C1 segment of cervical spinal cord (tissue), 14 donors: Measurements from ENCODE around the gene CXCL12.

Experiments
- DNase-seq, 14 donors: peaks; one replicate each; lab custom pipeline; 2025; lab: John Stamatoyannopoulos, UW

CXCL12 gene

DNA sequence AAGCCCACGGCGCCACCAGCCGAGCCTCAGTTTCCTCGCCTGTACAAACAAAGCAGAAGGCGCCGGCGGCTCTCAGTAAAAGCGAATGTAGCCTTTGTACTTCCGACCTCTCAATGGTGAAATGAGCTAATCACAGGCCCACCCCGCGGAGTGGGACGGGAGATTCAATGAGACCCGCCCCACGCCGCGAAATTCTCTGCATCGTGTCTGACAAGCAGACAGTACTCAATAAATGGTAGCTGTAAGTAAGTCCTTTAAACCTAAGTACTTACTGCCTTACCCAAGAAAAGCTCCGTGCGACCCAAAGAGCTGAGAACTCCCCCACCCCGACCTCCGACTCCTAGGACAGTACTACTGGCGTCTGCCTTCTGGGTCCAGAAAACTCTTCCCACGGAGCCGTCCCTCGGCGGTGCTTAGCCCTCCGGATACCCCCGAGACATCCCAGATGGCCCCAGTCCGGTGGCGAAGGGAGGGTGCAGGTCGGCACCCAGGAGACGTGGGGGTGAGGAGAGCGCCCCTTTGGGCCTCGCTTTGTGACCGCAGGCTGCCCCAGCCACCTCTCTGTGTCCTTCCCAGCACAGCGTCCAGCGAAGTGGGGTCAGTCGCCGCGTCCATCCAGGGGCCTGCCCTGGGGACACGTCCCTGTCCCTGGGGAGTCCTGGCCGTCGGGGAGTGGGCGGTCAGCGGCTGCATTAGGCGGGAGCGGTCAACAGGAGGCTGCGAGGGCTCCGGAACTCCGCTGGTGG lies 972 bp upstream of the CXCL12 start:
- DNase-seq: no peak

DNA sequence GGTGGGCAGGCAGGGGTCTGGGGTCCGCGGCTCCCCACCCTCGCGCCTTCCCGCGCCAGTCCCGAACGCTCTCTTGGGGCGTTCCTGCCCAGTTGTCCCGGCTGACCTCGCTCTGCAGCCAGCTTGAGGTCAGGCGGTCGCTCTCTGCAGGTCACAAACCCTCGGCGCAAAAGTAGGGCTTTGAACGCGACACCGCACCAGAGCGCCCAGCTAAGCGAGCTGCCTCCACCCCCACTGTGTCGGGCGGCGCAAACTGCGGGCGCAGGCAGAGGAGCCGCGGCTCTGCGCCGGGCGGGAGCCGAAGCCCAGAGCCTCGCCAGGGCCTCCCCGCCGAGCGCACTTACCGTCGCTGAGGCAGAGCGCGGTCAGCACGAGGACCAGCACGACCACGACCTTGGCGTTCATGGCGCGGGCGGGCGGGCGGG lies 284 bp downstream of the CXCL12 start:
- DNase-seq: no peak

DNA sequence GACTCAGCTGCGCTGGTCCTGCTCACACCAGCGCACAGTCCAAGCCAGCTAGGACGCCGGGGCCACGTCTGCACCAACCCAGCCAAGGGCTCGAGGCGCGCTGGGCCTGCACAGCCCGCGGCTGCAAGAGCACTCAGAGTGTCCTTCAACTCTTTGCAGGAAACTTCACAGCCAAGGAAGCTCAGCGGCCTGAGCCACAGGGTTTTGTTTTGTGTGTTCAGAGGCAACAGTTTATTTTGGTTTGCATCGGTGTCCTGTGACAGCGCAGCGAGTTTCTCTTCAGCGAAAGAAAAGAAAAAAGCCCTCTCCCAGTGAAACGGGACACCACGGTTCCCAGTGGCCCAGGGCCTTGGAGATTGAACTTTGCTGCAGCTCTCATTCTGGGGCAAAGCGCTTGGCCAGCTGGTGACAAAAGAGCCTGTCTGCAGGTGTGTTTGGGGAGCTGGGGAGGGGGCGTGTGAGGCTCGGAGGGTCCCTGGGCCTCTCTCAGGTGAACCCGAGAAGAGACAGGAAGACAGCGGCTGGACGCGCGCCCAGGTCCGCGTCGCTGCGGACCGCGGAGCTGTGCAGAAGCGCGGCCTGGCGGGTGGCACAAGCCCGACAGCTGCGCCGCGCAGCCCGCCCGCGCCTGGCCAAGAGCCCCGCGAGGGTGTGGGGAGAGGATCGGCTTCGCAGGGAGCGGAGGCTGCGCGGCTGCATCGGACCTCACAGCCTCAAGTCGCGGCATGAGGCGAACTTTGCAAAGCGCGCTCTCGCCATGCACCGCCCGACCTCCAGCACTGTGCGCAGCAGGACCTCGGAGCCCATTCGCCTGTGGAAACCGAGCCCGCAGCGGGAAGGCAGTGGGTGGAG lies 922 bp downstream of the CXCL12 start:
- DNase-seq: no peak

DNA sequence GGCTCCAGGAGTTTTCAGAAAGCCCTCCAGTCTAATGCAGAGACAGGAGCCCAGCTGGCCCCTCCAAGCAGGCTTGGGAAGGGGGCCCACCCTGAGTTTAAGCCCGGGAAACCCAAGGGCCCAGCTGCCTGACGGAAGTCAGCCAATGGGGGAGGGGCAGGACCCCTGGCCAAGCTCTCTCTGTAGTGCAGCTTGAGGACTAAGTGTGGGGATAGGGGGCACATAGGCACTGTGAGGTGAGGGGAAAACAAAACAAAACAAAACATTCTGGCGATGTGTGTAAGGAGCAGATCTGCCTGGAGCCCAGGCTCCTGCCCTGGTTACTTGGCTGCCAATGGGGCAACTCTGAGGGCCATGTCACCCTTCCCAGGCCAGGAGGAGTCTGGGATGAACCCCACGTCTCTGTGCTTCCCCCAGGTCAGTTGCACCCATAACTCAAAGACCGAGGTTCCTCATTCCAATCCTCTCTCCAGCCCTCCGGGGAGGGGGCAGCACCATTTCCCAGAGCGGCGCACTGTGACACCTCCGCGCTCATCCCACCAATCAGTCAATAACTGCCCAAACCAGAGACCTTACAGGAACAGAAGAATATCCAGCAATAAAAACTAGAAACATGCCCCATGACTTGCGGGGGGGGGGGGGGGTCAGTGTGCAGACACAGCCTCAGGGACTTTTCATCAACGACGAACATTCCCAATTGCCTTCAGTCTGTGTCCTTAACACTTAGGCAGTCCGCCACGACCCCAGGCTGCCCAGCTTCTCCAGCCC lies 1.7 kb downstream of the CXCL12 start:
- DNase-seq: no peak

DNA sequence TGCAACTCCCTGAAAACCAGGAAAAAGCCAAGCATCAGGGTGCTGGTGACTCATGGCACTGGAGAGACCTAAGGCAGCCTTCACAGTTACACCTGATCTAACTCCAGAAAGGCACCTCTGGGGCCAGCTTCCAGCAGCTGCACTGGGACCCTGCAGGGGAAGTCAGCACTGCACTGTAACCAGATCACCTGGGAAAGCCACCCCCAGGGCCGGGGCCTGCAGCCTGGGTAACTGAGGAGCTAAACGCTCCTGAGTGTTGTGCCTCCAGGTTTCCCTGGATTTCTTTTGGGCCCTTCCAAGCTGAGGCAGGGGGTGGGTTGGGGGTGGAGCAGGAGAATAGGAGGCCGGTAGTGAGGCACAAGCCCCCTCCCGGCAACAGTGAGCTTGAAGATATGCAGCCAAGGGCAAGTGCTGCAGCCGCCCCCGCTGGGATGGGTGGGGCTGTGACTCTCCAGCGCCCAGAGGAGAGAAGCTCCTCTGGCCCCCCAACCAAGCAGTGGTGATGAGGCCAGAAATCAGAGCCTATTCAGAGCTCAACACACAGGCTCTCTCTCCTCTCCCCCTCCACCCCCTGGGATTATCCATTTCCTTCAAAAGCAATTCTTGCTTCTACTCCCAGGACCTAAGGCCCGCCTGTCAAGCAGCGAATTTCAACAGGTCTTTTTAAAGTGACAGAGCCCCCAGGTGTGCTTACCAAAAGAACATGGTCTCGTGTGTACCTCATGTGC lies 2.6 kb downstream of the CXCL12 start:
- no peak for DNase-seq

DNA sequence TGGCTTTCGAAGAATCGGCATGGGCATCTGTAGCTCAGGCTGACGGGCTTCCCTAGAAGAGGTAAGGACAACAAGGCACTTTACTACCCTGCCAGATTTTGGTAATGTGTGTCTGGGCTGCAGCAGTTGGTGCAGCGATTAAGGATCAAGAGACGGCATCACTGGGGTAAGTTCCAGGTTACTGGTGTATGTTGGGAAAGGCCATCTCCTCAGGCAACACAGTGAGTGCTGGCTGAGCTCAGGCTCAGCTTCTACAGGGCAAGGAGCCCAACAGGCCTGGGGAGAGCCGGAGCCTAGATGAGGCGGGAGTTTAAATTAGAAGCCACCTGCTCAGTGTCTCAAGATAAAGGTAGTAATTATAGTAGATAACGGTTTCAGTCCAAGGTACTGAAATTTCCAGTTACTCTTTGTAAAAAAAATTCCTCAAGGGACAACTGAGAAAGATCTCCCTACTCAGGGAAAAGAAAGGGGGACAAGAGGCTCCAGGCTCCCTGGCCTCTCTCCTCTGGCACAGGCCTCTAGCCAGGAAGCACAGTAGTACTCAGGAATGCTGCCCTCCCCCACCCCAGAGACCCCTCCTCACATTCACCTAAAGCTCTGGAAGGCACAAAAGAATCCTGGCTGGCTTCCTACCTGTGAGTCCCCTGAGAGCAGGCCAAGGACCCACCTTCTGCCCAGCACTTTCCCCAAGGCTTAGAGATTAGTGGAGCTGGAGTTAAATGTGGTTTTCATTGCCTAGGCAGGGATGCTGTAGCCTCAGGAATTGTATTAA lies 3.9 kb downstream of the CXCL12 start:
- peak in 1 of 14 donors; percentile 14 for DNase-seq

DNA sequence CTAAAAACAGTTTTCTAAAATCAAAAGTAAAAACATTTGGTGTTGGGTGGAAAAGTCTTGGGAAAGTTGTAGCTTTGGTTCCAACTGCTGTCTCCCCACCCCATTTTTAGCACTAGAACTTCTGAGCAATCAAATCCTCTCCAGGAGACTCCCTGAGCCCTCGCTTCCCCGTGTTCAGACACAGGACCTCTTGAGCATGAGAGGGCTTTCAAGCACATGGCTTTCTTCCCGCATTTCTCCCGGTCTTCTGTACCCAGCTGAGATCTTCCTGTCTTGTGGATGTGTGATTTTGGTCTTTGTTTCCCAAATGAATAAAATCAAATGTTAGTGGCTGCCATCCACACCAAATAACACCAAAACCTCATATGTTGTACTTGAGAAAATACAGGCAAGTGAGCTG lies 5.0 kb downstream of the CXCL12 start:
- no peak for DNase-seq

DNA sequence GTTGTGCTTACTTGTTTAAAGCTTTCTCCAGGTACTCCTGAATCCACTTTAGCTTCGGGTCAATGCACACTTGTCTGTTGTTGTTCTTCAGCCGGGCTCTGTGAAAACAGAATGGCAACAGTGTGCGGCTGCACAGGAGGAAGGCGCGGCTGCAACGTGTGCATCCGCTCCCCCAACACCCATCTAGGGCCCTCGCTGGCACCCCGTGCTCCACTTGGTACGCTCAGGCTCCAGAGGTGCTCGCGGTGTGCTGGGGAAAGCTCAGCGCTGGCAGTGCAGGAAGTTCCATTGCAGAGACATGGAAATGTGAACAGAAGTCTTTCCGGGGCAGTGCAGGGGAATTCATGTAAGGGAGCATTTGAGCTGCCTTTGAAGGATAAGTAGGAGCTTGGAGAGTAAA lies 6.3 kb downstream of the CXCL12 start:
- DNase-seq: no peak

DNA sequence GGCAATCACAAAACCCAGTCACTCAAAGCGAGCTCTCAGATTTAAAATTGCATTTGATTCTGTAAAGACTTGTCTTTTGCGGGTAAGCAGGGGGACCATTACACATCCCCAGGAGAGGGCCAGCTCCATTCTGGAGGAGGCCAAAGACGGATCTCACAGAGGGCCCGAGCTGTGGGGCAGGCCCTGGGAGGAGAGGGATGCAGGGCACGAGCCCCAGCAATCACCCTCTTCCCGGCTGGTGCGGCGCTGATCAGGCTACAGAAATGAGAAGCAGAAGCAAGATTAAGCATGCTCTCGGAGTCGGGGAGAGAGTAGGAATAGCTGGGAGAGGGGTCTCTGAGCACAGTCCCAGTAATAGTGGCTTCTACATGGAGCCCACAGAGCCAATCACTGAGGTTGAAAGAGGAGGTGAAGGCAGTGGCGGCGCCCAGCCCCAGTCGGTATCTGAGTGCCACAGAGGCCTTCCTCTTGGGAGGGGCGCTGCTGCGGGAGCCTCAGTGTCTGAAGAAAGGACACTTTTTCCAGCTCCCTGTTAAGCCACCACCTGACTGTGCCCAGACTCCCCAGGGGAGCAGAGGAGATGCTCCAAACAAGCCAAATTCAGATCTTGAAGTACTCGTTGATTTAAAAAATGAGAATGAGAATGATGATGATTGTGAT lies 7.1 kb downstream of the CXCL12 start:
- DNase-seq: no peak

DNA sequence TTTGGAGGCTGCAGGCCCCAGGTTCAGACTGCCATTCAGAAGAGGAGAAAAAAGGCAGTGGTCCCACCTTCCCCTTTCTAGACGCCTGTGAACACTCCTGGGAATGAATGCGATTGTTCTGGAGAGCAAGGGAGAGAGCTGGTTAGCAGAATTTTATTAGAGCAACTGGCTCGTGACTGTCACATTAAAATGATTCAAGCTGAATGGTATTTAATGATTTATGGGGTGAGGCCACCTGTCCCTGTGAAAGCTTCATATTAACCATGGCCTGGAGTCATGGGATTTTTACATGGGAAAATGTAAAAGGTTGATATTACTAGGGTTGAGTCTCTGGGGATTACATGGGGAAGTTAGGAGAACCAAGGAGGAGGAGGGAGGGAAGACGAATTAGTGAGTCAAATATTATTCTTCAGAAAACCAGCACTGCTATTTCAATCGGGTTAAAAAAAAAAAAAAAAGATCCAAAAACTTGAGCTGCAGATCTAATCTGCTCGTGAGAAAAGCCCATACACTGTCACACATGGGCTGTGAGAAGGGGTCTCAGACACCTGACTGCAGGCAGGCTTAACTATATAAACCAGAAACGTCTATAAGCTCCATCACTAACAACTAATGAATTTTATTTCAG lies 8.3 kb downstream of the CXCL12 start:
- DNase-seq: no peak

DNA sequence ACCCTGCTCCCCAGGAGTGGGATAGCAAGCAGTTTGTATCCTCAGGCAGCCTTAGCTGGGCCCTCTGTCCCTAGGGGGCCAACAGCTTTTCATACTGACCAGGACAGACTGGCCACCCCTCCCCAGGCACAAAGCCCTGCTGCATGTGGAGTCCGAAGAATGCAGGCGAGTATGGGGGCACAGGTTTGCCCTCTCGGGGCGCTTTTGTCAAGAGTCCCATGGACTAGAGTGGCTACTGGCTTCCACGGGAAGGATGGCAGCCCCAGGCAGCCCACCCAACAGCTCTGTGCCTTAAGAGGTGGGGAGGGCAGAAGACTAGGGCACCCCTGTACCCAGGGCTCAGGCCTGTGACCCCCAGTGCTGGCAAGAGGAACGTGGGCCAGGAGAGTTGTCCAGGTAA lies 10.7 kb downstream of the CXCL12 start:
- DNase-seq: no peak

DNA sequence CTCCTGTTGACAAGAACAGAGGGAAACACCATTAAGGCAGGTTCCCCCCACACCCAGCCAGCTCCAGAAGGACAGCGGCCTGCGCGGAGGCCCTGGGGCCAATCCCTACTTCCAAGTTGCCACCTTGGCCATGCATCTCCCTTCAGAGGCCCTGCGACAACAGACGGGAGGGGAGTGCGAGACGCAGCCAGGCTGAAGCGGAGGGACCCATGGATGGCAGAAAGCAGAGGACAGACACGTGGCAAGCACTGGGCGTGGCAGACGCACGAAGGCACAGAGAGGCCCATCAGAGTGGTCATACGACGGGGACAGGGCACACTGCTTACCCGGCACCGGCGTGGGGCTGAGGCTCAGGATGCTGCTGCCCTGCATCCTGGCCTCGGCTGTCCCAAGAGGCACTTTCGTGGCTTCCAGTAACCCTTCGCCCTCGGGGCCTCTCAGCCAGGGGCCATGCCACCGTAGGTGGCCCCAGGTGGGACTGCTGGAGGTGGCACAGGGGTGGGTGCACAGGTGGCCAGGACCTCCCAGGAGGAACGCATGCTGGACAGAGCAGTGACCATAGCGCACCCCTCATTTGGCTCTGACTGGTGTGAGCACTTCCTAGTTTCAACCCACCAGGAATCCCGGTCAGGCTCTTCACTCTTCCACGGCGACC lies 11.4 kb downstream of the CXCL12 start:
- no peak for DNase-seq

DNA sequence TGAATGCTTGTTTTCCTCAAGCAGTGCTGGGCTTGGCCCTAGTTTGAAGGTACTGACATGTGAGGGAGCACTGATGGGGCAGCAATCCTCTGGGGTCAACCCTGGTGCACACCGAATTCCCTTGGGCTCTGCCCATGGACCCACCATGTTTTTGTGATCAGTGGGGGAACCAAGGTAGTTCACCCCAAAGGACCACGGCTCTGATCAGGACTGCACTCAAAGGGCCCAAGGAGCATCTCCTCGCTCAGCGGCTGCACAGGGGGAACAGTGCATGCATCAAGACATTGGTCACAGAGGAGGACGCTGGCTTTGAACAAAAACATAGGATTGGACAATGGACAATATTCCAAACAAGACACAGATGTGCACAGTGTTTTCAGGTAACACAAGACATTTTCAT lies 12.7 kb downstream of the CXCL12 start:
- DNase-seq: no peak

DNA sequence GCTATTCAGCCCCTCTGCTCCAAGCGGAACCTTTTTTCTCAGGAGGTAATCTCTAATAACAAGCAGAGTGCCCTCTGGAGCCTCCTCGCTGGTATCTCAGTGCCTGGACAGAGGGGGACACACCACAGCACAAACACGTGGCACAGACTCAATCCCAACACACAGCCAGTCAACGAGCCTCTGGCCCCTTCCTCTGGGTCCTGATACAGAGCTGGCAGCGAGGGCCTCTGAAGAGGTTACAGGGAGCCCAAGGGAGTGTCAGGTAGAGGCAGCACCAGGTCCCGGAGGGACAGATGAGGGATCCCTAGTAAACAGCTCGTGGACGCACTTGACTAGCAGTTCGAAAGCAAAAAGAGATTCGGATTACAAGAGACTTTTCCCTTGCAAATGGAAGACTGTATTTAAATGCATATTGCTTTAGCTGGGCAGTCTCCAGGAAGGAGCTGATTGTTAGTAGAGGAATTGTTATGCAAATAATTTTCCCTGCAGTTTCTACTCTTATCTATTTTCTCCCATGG lies 14.1 kb downstream of the CXCL12 start:
- no peak for DNase-seq

DNA sequence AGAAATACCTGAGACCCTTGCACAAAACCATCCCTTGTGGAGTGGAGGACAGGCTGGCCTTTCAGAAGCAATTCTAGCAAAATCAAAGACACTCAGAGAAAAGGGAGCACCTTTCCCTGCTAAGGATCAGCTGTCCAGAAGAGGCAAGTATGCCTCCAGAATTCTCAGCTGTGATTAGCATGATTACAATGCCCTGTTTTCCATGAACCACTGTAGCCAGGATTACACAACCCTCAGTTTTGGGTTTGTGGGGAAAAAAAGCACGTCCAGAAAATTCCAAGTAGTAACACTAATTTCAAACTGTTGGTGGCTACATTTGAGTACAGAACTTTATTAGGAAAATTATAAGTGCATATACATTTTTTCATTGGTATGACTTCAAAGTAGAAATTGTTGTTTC lies 15.0 kb downstream of the CXCL12 start:
- no peak for DNase-seq

DNA sequence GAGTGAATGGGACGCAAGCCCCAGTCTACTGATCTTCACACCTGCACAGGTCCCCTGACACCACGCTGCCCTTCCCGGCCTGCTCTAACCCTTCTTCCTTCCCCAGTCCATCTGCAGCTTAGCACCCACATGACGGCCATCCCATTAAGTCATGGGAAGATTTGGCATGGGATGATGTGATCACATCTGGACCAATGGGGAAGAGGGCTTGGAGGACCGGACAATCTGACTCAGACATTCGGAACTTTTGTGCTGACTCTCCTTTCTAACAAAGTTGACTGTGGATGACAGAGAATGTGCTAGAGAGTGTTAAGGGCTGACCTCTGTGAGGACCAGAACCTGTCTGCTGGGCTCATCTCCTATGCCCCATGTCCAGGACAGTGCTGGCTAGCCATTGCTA lies 15.6 kb downstream of the CXCL12 start:
- DNase-seq: no peak

DNA sequence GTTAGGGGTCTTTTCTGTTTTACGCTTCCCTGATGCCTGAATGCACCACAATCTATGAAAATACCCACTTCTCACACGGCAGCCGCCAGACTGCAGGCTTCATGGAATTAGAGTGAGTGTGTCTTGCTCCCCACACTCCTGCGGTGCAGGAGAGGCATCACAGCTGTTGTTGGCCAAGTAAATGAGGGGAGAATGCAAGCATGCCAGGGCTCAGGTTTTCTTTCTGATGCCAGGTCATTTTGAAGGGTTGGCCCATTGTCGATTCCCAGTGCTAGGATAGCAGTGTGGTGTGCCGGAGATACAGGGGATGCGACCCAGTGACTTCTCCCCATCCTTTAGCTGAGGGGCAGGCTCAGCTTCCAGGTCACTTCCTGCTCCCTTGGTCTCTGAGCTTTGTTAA lies 16.3 kb downstream of the CXCL12 start:
- DNase-seq: no peak

DNA sequence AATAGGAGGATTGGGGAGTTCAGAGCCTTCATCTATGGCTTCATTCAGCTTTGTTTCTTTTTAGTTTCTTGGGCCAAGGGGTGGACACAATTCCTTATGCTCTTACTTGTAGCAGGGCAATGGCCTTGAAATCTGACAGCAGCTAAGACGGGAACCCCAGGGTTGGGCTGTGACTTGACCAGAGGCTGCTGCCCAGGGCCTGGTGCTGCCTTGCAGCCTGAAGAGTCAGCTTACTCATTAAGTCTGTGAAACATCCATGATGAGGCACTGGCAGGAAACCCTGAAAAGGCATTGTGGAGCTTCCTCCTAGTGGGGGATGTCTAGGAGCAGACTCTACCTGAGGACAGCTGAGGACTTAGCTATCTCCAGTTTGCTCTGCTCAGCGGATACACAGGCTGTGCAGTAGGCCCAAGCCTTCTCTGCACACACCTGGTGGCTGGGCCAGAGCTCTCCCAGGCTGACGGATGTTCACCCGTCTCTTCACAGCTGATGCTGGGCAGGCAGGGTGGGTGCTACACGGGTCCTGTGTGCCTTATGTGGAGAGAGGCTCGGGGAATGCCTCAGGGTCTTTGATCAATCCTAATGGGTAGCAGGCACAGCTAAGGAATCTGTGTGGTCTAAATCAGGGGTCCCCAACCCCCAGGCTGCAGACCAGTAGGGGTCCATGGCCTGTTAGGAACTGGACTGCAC lies 17.8 kb downstream of the CXCL12 start:
- DNase-seq: no peak
